Measurements from ENCODE around the gene PLEKHG3. TPM values are rescaled to one million over a fixed set of nuclear protein-coding genes. Genes with fewer than 3 reads are reported as not detected.

Gene PLEKHG3
- total RNA-seq, 1 experiment from 2014 or later = 22.4 TPM

DNA sequence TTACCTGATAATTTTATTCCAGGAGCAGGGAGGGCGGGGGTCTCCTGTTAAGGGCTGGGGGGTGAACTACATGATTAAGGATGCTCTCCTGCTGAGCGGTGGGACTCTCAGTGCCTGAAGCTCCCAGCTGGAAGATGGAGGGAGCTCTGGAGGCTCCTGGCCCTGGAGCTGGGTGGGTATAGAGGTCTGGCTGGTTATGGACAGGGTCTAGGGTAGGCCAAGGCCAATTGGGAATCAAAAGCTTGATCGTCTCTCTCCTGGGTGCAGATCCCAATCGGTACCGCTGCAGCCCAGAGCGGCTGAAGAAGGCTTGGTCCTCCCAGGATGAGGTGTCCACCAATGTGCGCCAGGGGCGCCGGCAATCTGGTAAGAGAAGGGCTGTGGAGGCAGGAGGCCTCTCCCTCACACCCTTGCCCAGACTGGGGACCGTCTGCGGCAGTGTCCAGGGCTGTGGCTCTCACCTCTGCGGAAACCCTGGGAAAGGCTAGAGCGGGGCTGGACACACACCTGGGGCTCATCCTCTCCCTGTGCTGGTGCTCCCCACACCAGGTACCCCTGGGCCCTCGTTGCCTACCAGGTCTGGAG, 28.4 kb downstream of the PLEKHG3 start:
- no peak for DNase-seq
- Histone ChIP-seq H3K4me3 (no peak overlapping the region), H3K36me3 (peaks cover 9% of the 10 kb centered on the region), H3K4me1 (no peaks in the 10 kb centered on the region), H3K9me3 (replicated peaks) (no peaks in the 10 kb centered on the region), H3K27ac (no peak overlapping the region), H3K27me3 (no peaks in the 10 kb centered on the region)

DNA sequence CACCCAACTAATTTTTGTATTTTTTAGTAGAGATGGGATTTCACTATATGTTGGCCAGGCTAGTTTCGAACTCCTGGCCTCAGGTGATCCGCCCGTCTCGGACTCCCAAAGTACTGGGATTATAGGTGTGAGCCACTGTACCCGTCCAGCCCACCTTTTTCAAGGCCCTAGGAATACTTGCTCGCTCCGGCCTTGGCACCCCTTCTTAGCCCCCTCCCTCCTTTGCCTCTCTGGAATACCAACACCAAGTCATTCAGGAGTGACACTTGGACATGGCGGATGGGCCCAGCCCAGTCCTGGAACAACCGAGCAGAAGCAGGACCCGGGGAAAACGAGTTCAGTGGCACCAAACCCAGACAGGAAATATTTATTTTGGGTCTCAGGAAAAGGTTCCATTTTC, 29.1 kb downstream of the PLEKHG3 start:
- Histone ChIP-seq H3K9me3 (replicated peaks) (no peaks in the 10 kb centered on the region), H3K27me3 (no peaks in the 10 kb centered on the region), H3K4me1 (no peaks in the 10 kb centered on the region), H3K4me3 (no peak overlapping the region), H3K36me3 (peaks cover 9% of the 10 kb centered on the region), H3K27ac (no peak overlapping the region)
- DNase-seq = no peak

DNA sequence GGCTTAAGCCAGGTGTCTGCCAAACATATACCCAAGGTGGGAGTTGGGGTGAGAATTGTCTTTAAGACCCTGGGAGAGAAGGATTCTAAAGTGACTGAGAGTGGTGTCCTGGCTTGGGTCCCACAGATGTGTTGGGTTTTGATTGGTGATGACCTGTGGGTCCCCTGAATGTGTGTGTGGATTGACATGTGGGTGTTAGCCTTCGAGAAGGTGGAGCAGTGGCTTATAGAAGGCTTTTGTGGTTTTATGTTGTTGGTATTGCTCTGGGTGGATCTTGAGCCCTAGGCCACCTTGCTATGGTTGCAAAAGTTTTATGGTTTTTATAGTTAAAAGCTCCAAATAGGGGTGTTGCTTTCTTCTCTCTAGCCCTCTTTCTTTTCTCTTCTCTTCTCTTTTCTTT, 29.7 kb downstream of the PLEKHG3 start:
- DNase-seq = no peak
- Histone ChIP-seq H3K9me3 (replicated peaks) (no peaks in the 10 kb centered on the region), H3K36me3 (peaks cover 9% of the 10 kb centered on the region), H3K4me1 (no peaks in the 10 kb centered on the region), H3K4me3 (no peak overlapping the region), H3K27ac (no peak overlapping the region), H3K27me3 (no peaks in the 10 kb centered on the region)

DNA sequence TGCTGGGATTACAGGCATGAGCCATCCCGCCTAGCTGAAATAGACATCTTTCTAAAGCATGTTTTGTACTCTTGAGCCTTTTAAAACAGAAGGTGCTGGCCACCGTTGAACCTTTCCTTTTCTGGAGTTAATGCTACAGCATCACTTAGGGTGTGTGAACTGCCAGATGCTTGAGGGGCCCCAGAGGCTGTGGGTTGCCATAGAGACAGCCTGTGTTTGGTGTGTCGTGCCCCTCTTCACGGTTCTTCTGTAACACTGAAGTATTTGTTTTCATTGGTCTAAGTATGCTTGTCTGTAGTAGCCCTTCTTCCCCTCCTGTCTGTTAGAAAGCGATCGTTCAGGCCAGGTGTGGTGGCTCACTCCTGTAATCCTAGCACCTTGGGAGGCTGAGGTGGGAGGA, 30.8 kb downstream of the PLEKHG3 start:
- H3K4me1 ChIP-seq = no peaks in the 10 kb centered on the region

DNA sequence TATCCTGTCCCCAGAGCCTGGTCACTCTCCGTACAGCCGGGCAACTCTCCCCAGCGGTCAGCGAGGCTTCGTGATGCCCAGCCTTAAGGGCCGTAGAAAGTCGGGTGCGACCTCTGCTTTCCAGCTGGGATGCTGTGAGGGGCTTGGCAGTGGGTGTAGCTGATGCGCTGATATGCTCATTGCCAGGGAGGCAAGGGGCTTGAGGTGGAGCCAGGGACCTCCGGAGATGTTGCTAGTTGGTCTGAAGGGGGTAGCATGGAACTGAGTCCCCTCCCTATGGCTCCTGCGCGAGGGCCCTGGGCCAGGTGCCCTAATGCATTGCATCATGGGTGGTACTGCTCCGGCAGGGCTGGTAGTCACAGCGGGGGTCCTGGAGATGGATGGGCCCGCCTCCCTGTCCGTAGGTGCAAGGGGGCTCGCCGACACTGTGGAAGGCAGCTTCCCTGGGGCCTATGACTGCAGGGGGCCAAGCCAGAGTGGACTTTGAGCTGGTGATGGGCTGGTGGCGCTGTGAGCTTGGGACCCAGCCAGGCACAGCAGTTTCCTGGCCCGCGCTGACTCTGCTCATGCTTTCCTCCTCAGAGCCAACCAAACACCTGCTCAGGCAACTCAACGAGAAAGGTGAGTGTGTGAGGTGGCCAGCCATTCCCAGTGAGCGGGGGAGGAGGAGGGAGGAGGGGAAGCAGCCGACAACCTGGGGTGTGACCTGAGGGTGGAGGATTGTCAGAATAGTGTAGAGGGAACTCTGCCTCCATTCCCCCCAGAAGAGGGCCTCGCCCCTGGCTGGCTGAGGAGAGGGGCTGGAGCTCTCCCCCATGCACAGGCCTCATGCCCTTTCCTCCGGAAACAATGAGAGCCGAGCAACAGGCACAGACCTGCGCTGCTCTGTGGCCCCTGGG, 32.3 kb downstream of the PLEKHG3 start:
- H3K27ac ChIP-seq = no peak overlapping the region
- DNase-seq = no peak
- no peaks in the 10 kb centered on the region for H3K27me3 ChIP-seq
- H3K4me1 ChIP-seq = no peaks in the 10 kb centered on the region
- H3K4me3 ChIP-seq = no peak overlapping the region
- H3K36me3 ChIP-seq = peaks cover 13% of the 10 kb centered on the region
- H3K9me3 ChIP-seq (replicated peaks) = no peaks in the 10 kb centered on the region

More for the DNA sequence above, 30.8 kb downstream of the PLEKHG3 start:
- Histone ChIP-seq H3K27ac (no peak overlapping the region), H3K4me3 (no peak overlapping the region), H3K27me3 (no peaks in the 10 kb centered on the region), H3K9me3 (replicated peaks) (no peaks in the 10 kb centered on the region), H3K36me3 (peaks cover 9% of the 10 kb centered on the region)
- peak; percentile 29 to 56 for DNase-seq

DNA sequence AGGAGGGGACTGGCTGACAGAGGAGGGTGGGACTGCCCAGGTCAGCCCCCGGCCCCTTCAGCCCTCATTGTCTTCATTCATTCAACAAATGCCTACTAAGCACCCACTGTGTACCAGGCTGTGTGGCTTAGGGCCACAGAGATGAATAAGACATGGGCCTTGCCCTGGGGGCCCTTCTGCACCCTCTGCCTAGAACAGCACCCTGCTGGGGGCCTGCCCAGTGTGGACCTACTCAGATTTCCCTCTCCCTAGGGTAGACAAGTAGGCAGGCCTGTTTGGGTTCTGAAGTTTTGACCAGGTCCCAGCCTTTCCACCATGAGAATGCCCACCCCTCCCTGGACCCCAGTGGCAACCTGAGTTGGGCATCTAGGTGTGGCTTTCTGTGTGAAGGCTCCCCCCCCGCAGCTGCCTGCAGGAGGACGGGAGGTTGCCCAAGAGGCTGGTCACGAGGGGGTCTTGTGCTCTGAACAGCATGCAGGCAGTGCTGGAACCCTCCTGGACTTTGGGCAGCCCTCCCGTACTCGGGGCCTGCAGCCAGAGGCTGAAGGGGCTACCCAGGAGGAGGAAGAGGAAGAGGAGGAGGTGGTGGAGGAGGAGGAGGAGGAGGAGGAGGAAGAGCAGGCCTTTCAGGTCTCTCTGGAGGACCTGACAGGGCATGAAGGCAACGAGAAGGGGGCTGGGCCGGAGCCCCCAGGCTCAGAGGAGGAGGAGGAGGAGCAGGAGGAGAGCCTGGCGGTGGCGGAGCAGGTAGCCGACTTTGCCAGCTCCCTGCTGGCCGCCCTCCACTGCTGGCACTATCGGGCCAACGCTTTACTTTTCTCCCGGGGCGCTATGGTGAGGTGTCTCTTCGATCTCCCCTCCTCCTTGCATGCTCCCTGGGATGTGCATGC, 33.4 kb downstream of the PLEKHG3 start:
- Histone ChIP-seq H3K4me1 (no peaks in the 10 kb centered on the region), H3K9me3 (replicated peaks) (no peaks in the 10 kb centered on the region), H3K27me3 (no peaks in the 10 kb centered on the region), H3K4me3 (no peak overlapping the region), H3K36me3 (peaks cover 15% of the 10 kb centered on the region), H3K27ac (no peak overlapping the region)
- DNase-seq = no peak

DNA sequence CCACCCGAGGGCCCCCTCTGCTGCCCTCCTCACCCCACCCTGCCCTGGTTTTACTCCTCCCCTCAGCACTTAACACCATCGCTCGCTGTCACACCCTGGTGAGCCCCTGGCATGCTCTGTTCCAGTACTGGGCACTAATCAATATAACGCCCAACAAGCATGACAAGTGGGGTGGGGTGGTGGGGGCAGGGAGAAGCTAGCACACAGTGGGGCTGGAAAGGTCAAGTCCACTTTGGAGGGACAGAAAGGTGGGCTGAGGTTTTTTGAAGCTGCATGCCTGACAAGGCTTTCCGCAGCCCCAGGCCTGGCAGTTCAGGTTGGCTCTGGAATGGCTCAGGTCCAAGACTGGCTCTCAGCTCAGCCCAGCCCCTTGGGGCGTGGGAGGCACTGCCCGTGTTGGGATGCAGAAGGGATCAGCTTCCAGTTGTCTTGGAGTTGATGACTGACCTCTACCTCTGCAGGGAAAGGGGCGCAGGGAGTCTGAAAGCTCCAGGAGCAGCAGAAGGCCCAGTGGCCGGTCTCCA, 34.1 kb downstream of the PLEKHG3 start:
- DNase-seq = no peak
- H3K9me3 ChIP-seq (replicated peaks) = no peaks in the 10 kb centered on the region
- no peak overlapping the region for H3K4me3 ChIP-seq
- no peaks in the 10 kb centered on the region for H3K27me3 ChIP-seq
- no peaks in the 10 kb centered on the region for H3K4me1 ChIP-seq
- peaks cover 14% of the 10 kb centered on the region for H3K36me3 ChIP-seq
- no peak overlapping the region for H3K27ac ChIP-seq

DNA sequence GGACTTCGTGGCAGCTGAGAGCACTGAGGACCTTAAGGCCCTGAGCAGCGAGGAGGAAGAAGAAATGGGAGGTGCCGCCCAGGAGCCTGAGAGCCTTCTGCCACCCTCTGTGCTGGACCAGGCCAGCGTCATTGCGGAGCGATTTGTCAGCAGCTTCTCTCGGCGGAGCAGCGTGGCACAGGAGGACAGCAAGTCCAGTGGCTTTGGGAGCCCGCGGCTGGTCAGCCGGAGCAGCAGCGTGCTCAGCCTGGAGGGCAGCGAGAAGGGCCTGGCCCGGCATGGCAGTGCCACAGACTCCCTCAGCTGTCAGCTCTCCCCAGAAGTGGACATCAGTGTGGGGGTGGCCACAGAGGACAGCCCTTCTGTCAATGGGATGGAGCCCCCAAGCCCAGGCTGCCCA, 37.0 kb downstream of the PLEKHG3 start:
- Histone ChIP-seq H3K4me3 (no peak overlapping the region), H3K27me3 (no peaks in the 10 kb centered on the region), H3K9me3 (replicated peaks) (no peaks in the 10 kb centered on the region), H3K27ac (no peak overlapping the region), H3K4me1 (no peaks in the 10 kb centered on the region), H3K36me3 (peaks cover 27% of the 10 kb centered on the region)
- DNase-seq = no peak

DNA sequence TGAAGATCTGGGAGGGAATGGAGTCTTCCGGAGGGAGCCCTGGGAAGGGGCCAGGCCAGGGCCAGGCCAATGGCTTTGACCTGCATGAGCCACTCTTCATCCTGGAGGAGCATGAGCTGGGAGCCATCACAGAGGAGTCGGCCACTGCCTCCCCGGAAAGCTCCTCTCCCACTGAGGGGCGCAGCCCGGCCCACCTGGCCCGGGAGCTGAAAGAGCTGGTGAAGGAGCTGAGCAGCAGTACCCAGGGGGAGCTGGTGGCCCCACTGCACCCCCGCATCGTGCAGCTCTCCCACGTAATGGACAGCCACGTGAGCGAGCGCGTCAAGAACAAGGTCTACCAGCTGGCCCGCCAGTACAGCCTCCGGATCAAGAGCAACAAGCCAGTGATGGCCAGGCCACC, 37.7 kb downstream of the PLEKHG3 start:
- H3K4me1 ChIP-seq = no peaks in the 10 kb centered on the region
- no peak for DNase-seq
- no peak overlapping the region for H3K4me3 ChIP-seq
- H3K9me3 ChIP-seq (replicated peaks) = no peaks in the 10 kb centered on the region
- no peaks in the 10 kb centered on the region for H3K27me3 ChIP-seq
- peaks cover 27% of the 10 kb centered on the region for H3K36me3 ChIP-seq
- H3K27ac ChIP-seq = no peak overlapping the region

DNA sequence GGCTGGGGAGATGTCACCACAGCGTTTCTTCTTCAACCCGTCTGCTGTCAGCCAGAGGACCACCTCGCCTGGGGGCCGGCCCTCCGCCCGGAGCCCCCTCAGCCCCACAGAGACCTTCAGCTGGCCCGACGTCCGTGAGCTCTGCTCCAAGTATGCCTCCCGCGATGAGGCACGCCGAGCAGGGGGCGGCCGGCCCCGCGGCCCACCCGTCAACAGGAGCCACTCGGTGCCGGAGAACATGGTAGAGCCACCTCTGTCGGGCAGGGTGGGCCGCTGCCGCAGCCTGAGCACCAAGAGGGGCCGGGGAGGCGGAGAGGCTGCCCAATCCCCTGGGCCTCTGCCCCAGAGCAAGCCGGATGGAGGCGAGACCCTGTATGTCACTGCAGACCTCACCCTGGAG, 38.8 kb downstream of the PLEKHG3 start:
- no peak for DNase-seq
- no peaks in the 10 kb centered on the region for H3K27me3 ChIP-seq
- H3K4me3 ChIP-seq = no peak overlapping the region
- no peak overlapping the region for H3K27ac ChIP-seq
- no peaks in the 10 kb centered on the region for H3K9me3 ChIP-seq (replicated peaks)
- H3K4me1 ChIP-seq = no peaks in the 10 kb centered on the region
- H3K36me3 ChIP-seq = peaks cover 27% of the 10 kb centered on the region

DNA sequence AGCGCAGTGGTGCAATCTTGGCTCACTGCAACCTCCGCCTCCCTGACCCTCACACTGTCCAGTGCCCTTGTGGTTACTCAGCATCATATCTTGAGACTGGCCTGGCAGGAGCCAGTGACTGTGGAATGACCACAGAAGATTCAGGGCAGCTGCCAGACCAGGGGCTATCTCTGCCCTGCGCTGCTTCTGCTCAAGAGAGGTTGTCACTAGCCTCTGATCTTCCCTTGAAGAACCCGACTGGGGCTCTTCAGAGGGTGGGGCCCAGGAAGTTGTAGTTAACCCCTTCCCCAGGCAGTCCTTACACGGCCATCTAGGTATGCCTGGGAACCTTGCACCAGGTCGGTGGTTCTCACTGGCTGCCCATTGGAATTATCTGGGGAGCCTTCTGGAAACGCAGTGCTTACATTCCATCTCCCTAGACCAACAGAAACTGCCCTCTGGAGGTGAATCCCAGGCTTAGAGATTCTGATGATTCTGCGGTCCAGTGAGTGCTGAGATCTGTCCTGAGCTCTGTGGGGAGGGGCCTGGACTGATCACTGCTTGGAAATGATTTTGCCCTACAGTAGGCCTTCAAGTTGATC, 41.4 kb downstream of the PLEKHG3 start:
- Histone ChIP-seq H3K4me1 (no peaks in the 10 kb centered on the region), H3K27me3 (no peaks in the 10 kb centered on the region), H3K4me3 (no peak overlapping the region), H3K27ac (no peak overlapping the region), H3K9me3 (replicated peaks) (no peaks in the 10 kb centered on the region), H3K36me3 (peaks cover 27% of the 10 kb centered on the region)
- no peak for DNase-seq

DNA sequence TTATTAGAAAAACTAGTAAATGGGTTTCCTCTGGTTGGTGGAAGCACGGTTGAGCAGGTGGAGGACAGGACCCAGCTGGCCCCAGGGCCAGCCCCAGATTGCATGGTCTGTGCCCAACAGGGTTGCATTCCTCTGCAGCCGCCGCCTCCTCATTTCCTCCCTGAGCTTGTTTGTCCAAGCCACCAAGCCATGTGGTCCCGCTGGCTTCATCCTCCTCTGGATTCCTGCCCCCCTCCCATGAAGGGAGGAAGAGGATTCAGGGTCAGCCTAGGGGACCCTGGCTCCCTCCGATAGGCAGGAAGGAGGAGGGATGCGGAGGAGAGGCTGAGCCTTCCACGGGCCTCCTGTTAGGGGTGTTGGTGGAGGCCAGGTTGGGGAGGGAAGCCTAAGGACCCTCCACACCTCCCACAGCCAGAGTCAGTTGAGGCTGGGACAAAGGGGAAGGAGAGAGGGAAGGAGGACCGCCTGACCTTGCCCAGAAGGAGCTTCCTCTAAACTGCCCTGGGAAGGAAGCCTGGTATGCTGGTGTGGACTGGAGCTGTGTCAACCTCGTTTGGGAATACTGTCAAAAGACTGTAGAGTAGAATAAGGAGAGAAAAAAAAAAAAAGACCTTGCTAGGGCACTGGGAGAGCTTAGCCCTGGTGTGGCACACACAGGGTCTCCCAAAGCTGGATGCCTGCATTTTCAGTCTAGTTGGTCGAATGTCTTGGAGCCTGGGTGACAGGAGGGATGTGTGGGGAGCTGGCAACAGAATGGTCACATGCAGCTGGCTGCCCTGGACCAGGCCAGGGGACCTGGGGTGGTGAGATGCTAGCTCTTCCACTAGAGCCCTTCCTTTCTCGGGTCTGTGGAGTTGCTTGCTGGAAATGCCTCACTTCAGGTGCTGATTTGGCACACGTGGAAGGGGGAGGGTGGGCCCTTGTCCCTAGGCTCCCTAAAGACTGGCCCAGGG, 42.4 kb downstream of the PLEKHG3 start:
- no peaks in the 10 kb centered on the region for H3K27me3 ChIP-seq
- DNase-seq = no peak
- no peaks in the 10 kb centered on the region for H3K9me3 ChIP-seq (replicated peaks)
- H3K4me3 ChIP-seq = no peak overlapping the region
- H3K4me1 ChIP-seq = no peaks in the 10 kb centered on the region
- no peak overlapping the region for H3K27ac ChIP-seq
- H3K36me3 ChIP-seq = peaks cover 22% of the 10 kb centered on the region

DNA sequence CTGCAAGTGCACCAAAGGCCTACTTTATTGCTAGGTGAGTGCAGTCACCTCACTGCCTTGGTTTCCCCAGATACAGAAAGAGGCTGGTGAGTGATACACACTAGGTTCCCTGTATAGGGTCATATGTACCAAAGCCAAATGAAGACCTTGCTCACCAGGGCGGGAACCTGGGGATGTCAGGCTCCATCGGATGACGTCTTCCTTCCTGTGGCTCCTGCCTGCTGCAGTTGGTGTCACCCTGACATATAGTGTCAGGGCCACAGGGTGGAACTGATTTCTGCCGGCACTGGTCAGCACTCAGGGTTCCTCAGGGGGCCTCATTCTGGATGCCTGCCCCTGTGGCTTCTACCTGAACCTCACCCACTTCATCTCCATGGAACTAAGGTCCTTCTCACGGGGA, 43.1 kb downstream of the PLEKHG3 start:
- Histone ChIP-seq H3K4me1 (no peaks in the 10 kb centered on the region), H3K27ac (no peak overlapping the region), H3K36me3 (peaks cover 18% of the 10 kb centered on the region), H3K27me3 (no peaks in the 10 kb centered on the region), H3K4me3 (no peak overlapping the region), H3K9me3 (replicated peaks) (no peaks in the 10 kb centered on the region)
- no peak for DNase-seq

DNA sequence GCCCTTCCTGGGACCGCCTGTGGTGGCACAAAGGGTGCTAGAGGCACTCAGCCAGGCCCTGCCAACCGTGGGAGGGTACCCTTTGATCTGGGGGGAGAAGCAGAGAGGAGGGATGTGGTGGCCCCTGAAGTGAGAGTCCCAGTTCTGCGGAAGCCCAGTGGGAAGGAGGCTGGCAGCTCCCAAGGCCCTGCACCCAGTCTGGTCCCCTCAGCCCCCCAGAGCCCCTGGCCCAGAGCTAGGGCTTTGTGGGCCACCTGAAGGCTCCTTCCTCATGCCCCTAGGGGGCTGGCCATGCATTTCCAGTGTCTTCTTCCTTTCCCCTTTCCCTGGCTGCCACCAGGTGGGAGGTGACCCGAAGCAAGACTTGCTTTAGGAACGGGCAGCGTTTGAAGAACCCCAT, 44.3 kb downstream of the PLEKHG3 start:
- Histone ChIP-seq H3K4me1 (no peaks in the 10 kb centered on the region), H3K27ac (no peak overlapping the region), H3K27me3 (no peaks in the 10 kb centered on the region), H3K4me3 (no peak overlapping the region), H3K9me3 (replicated peaks) (no peaks in the 10 kb centered on the region), H3K36me3 (peaks cover 14% of the 10 kb centered on the region)
- DNase-seq = no peak

All from SJCRH30 (cell line).